ENCODE results near the gene UNC119B.

DNA sequence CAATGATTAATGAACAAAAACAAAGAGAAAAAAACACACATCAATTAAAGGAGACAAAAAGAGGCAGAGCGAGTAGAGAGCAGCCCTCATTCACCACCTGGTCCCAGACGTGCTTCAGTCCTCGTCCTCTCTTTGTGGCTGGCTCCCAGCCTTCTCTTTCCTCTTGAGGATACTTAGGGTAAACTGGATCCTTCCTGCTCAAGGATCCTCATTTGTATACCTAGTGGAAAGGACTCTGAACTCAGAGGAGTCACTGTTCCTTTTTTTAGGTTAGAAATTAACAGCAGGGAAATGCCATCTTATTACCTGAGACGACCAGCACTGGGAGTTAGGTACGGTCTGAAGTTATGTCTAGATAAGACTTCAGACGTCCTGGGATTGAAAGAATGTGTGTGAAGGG lies 13.6 kb upstream of the UNC119B start:
- no peak for TF ChIP-seq POLR2A (IDR thresholded peaks at IDR 0.05)
- no peak for TF ChIP-seq CTCF (IDR thresholded peaks at IDR 0.05 in 4 of 5, conservative IDR thresholded peaks at IDR 0.05 in 1 of 5)
